Glutamatergic neuron (in vitro differentiated cells): ENCODE results near the gene NR1H4. TPM values are rescaled to one million over a fixed set of nuclear protein-coding genes. Genes with fewer than 3 reads are reported as not detected.

ENCODE experiments used
- DNase-seq: peaks from one replicate; pipeline ENCODE4 v3.0.0; 2022
- H3K27ac Mint-ChIP-seq: one replicate; pipeline ENCODE4 v1.8.0; 2020; ENCODE audit warnings: mild to moderate bottlenecking, mixed read lengths, inconsistent platforms; ENCODE audit not compliant: unreplicated experiment
- H3K27me3 Mint-ChIP-seq: one replicate; pipeline ENCODE4 v1.8.0; 2020; ENCODE audit warnings: mild to moderate bottlenecking, moderate library complexity, mixed read lengths, inconsistent platforms; ENCODE audit not compliant: unreplicated experiment
- H3K36me3 Mint-ChIP-seq: one replicate; pipeline ENCODE4 v1.8.0; 2020; ENCODE audit warnings: mild to moderate bottlenecking, mixed read lengths, inconsistent platforms; ENCODE audit not compliant: unreplicated experiment
- H3K4me1 Mint-ChIP-seq: one replicate; pipeline ENCODE4 v1.8.0; 2020; ENCODE audit warnings: mild to moderate bottlenecking, low read depth, mixed read lengths, inconsistent platforms; ENCODE audit not compliant: unreplicated experiment
- H3K4me3 Mint-ChIP-seq: one replicate; pipeline ENCODE4 v1.8.0; 2020; ENCODE audit warnings: mild to moderate bottlenecking, mixed read lengths, inconsistent platforms; ENCODE audit not compliant: unreplicated experiment
- H3K9me3 Mint-ChIP-seq: one replicate; pipeline ENCODE4 v1.8.0; 2020; ENCODE audit warnings: mild to moderate bottlenecking, moderate library complexity, mixed read lengths, inconsistent platforms; ENCODE audit not compliant: unreplicated experiment
- total RNA-seq: library from RNA; stranded (reverse); fragmentation: NEBNext Ultra II Directional; extraction: Animal tissue kit (Norgen Biotek cat#: 25700); gene quantifications from one replicate; pipeline ENCODE4 v1.2.1, GENCODE V29; 2021; ENCODE audit not compliant: unreplicated experiment
- TF ChIP-seq, protein P1 (sequence below): fragments of 200-600 bp; sonication (generic); IDR thresholded peaks from one replicate; pipeline ENCODE4 v1.5.0; 2021; ENCODE audit not compliant: partially characterized antibody, unreplicated experiment

The NR1H4 gene
- total RNA-seq, 1 donor from 2014 or later: not detected

DNA sequence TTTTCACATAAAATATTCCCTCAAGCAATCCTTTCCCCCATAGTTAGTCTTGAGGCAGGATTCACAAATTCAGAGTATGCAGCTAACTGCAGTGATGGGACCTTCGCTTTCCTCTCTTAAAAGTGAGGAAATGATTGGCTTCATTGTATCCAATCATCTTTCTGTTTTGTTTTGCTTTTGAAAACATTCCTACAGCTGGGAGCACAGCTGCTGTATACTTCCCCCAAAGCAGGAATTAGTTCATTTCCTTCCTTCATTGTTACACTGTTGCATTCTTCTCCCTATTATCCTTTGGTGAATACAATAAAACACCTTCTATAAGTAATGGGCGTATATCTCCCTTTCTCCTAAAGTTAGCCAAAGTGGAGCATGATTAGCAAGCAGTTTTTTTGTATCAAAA is 90.4 kb downstream of the NR1H4 start:
- no peak for DNase-seq
- H3K4me1 Mint-ChIP-seq: peaks cover 6% of the 10 kb centered on the region
- TF ChIP-seq, protein P1, sequence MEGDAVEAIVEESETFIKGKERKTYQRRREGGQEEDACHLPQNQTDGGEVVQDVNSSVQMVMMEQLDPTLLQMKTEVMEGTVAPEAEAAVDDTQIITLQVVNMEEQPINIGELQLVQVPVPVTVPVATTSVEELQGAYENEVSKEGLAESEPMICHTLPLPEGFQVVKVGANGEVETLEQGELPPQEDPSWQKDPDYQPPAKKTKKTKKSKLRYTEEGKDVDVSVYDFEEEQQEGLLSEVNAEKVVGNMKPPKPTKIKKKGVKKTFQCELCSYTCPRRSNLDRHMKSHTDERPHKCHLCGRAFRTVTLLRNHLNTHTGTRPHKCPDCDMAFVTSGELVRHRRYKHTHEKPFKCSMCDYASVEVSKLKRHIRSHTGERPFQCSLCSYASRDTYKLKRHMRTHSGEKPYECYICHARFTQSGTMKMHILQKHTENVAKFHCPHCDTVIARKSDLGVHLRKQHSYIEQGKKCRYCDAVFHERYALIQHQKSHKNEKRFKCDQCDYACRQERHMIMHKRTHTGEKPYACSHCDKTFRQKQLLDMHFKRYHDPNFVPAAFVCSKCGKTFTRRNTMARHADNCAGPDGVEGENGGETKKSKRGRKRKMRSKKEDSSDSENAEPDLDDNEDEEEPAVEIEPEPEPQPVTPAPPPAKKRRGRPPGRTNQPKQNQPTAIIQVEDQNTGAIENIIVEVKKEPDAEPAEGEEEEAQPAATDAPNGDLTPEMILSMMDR: no peak
- H3K36me3 Mint-ChIP-seq: peaks cover 11% of the 10 kb centered on the region
- H3K9me3 Mint-ChIP-seq: peaks cover 2% of the 10 kb centered on the region
- no peak overlapping the region for H3K27ac Mint-ChIP-seq
- no peak overlapping the region for H3K4me3 Mint-ChIP-seq
- H3K27me3 Mint-ChIP-seq: peaks cover 2% of the 10 kb centered on the region

DNA sequence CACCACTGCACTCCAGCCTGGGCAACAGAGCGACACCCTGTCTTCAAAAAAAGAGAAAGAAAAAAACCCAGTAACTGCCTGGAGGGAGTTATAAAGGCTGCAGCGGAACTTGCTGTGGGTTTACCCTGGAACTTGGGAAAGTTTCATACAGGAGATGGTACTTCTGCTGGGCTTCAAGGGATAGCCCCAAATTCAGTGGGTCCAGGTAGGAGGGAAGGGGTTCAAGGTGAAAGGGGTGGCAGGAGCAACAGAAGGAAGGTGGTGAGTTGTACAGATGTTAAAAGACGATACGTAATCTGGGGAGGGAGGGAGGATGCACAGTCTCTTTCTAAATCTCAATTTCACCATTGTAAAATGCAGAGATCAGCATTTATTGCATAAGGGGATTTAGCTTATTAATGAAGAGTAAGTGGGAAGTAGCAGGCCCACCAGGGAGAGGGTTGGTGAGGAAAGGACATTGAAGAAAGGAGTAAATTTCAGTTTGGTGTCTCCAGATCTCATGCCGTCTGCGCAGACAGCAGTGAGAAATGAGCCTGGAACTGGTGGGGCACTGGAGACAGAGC is 91.3 kb downstream of the NR1H4 start:
- H3K27me3 Mint-ChIP-seq: peaks cover 2% of the 10 kb centered on the region
- TF ChIP-seq, protein P1: no peak
- no peak overlapping the region for H3K27ac Mint-ChIP-seq
- H3K9me3 Mint-ChIP-seq: peaks cover 2% of the 10 kb centered on the region
- H3K4me1 Mint-ChIP-seq: peaks cover 6% of the 10 kb centered on the region
- H3K4me3 Mint-ChIP-seq: no peak overlapping the region
- H3K36me3 Mint-ChIP-seq: peaks cover 11% of the 10 kb centered on the region
- DNase-seq: no peak

DNA sequence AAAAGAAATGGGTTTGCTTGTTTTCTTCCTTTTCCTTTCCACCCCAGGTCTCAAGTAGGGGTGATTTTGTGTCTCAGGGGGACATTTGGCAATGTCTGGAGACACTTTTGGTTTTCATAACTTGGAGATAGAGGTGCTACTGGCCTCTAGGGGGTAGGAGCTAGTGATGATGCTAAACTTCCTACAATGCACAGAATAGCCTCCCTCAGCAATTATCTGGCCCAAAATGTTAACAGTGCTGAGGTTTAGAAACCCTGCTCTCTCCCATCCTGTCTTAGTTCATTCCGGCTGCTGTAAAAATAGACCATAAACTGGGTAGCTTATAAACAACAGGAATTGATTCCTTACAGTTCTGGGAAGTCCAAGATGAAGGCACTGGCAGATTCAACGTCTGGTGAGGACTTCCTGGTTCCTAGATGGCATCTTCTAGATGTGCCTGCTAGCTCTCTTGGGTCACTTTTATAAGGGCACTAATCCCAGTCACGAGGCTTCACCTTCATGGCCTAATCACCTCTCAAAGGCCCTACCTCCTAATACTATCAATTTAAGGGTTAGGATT is 92.4 kb downstream of the NR1H4 start:
- H3K27ac Mint-ChIP-seq: no peak overlapping the region
- H3K9me3 Mint-ChIP-seq: no peaks in the 10 kb centered on the region
- no peak overlapping the region for H3K4me3 Mint-ChIP-seq
- H3K27me3 Mint-ChIP-seq: peaks cover 2% of the 10 kb centered on the region
- DNase-seq: no peak
- H3K4me1 Mint-ChIP-seq: peaks cover 6% of the 10 kb centered on the region
- peaks cover 4% of the 10 kb centered on the region for H3K36me3 Mint-ChIP-seq
- TF ChIP-seq, protein P1: no peak

DNA sequence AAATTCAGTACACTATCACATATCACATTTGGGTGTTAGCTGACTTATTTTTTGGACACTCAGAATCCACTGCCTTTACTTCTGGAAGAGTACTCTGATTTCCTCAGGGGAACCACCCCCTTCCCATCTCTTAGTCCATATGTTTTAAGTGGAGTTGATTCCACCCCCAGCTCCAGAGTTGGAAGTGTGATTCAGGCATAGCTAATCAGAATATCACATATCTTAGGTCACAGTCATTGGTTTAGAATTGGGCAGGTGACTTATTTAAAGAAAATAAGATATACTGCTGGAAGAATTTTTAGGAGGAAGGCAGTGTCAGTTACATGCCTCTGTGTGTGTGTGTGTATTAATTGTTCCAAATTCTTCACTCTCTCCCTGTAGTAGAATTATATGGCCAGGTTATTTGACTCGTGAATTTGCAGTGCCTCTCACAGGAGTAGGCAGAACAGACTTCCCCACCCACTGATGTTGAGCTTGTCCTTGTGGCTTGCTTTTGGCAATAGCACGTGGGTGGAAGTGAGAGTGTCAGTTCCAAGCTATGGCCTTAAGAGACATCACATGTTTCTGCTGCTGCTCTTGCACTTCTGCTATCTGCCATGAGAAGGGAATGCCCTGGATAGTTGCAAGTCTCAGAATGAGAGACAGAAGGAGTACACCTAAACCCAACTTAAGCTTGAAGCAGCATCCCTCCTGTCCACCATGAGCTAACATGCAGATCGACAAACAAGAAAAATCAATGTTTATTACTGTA is 93.4 kb downstream of the NR1H4 start:
- Mint-ChIP-seq H3K4me3 (no peak overlapping the region), H3K27ac (no peak overlapping the region), H3K27me3 (peaks cover 2% of the 10 kb centered on the region), H3K36me3 (no peaks in the 10 kb centered on the region), H3K9me3 (no peaks in the 10 kb centered on the region), H3K4me1 (peaks cover 6% of the 10 kb centered on the region)
- no peak for DNase-seq
- TF ChIP-seq, protein P1: no peak

DNA sequence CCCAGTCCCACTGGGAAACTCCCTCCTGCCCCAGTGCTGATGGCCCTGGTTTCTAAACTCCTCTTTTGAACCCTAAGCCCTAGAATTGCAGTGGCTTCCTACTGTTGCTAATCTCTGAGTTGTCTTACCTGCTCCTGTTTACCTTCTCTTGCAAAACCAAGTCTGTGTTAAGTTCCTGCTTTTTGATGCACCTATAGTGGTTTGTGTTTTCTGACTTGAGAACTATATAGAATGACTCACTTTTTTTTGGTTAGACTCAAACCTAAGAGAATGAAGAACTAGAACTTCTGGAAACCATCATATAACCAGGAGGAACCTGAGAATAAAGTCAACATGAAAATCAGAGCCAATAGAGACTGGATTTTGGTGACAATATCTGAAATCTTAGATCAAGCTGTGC is 94.3 kb downstream of the NR1H4 start:
- Mint-ChIP-seq H3K36me3 (no peaks in the 10 kb centered on the region), H3K27ac (no peak overlapping the region), H3K4me1 (peaks cover 6% of the 10 kb centered on the region), H3K9me3 (no peaks in the 10 kb centered on the region), H3K4me3 (no peak overlapping the region), H3K27me3 (peaks cover 3% of the 10 kb centered on the region)
- TF ChIP-seq, protein P1: no peak
- DNase-seq: no peak
